HG03175 (cell line): Measurements from ENCODE around the gene TACSTD2.
"Not testable (repeated sequence)": the region's sequence is repeated elsewhere in the genome, so short reads cannot be mapped to it uniquely, and the experiment has no call there.

Experiments
- ATAC-seq: cut with Tn5 transposase; IDR thresholded peaks from one replicate; pipeline ENCODE4 v1.9.1; 2021; ENCODE audit warnings: mild to moderate bottlenecking, moderate library complexity; ENCODE audit not compliant: unreplicated experiment

The TACSTD2 gene

GRCh38 chr1:58588396-58588795 lies 11.3 kb upstream of the TACSTD2 start:
- no peak for ATAC-seq

GRCh38 chr1:58587667-58588066 lies 10.6 kb upstream of the TACSTD2 start:
- no peak for ATAC-seq

GRCh38 chr1:58586271-58586670 lies 9.2 kb upstream of the TACSTD2 start:
- ATAC-seq, result no peak

- no peak for ATAC-seq
These were observed 8.6 kb upstream of the TACSTD2 start for GRCh38 chr1:58585581-58586151.

- ATAC-seq, result no peak
These were observed 8.1 kb upstream of the TACSTD2 start for GRCh38 chr1:58585166-58585565.

- ATAC-seq, result peak; percentile 60
These were observed 7.2 kb upstream of the TACSTD2 start for GRCh38 chr1:58584082-58584895.

- peak; percentile 37 for ATAC-seq
These were observed 6.4 kb upstream of the TACSTD2 start for GRCh38 chr1:58583496-58583895.

- not testable (repeated sequence) for ATAC-seq
These were observed 5.1 kb upstream of the TACSTD2 start for GRCh38 chr1:58582143-58582542.

GRCh38 chr1:58581641-58582040 lies 4.6 kb upstream of the TACSTD2 start:
- ATAC-seq, result no peak

GRCh38 chr1:58580186-58580585 lies 3.1 kb upstream of the TACSTD2 start:
- ATAC-seq, result no peak

- no peak for ATAC-seq
These were observed 590 bp upstream of the TACSTD2 start for GRCh38 chr1:58577654-58578030.

GRCh38 chr1:58576325-58576726 lies 726 bp downstream of the TACSTD2 start:
- no peak for ATAC-seq

- no peak for ATAC-seq
These were observed 1.3 kb downstream of the TACSTD2 start for GRCh38 chr1:58575551-58576324.

GRCh38 chr1:58574816-58575215 lies 2.2 kb downstream of the TACSTD2 start:
- no peak for ATAC-seq

GRCh38 chr1:58573705-58574591 lies 3.1 kb downstream of the TACSTD2 start:
- peak; percentile 97 for ATAC-seq

GRCh38 chr1:58573138-58573537 lies 3.9 kb downstream of the TACSTD2 start:
- no peak for ATAC-seq

- no peak for ATAC-seq
These were observed 4.4 kb downstream of the TACSTD2 start for GRCh38 chr1:58572690-58573089.

GRCh38 chr1:58571616-58572015 lies 5.4 kb downstream of the TACSTD2 start:
- ATAC-seq, result no peak

GRCh38 chr1:58570817-58571216 lies 6.2 kb downstream of the TACSTD2 start:
- no peak for ATAC-seq

- ATAC-seq, result no peak
These were observed 7.0 kb downstream of the TACSTD2 start for GRCh38 chr1:58570094-58570493.

- ATAC-seq, result no peak
These were observed 8.1 kb downstream of the TACSTD2 start for GRCh38 chr1:58568911-58569310.
